HepG2 (cell line): ENCODE measurements around the gene HSPE1. TPM values are rescaled to one million over a fixed set of nuclear protein-coding genes. Genes with fewer than 3 reads are reported as not detected.

Experiments used
- EP300 ChIP-seq, 3 experiments: sonication (generic) in 1 of 3; formaldehyde crosslinking in 1 of 3; IDR thresholded peaks; 2 replicates each; pipeline versions ENCODE4 v1.5.1 to v1.6.1; 2011 to 2020; ENCODE audit warnings: low read depth in 2 of 3, low read length in 2 of 3, borderline replicate concordance in 1 of 3, improper control_type of control experiment in 1 of 3, mild to moderate bottlenecking in 1 of 3, missing genetic modification reagents in 1 of 3, moderate library complexity in 1 of 3
- ETV6 ChIP-seq: sonication (generic); formaldehyde crosslinking; conservative IDR thresholded peaks from 2 replicates; pipeline ENCODE4 v1.4.0; 2020; ENCODE audit warnings: missing genetic modification reagents
- GFI1 ChIP-seq: sonication (generic); formaldehyde crosslinking; IDR thresholded peaks from 2 replicates; pipeline ENCODE4 v1.5.0; 2020; ENCODE audit warnings: missing genetic modification reagents, mild to moderate bottlenecking, borderline replicate concordance
- HNF4A ChIP-seq: sonication (generic); formaldehyde crosslinking; IDR thresholded peaks from 2 replicates; pipeline ENCODE4 v1.4.0; 2020; ENCODE audit warnings: missing genetic modification reagents
- HNF4G ChIP-seq, 2 experiments: sonication (generic) in 1 of 2; formaldehyde crosslinking in 1 of 2; IDR thresholded peaks; 2 replicates each; pipeline versions ENCODE4 v1.4.0 to v1.6.1; 2011 to 2020; ENCODE audit warnings: borderline replicate concordance in 2 of 2, low read depth in 2 of 2, mild to moderate bottlenecking in 2 of 2, low read length in 1 of 2, missing genetic modification reagents in 1 of 2, moderate library complexity in 1 of 2
- MIXL1 ChIP-seq: IDR thresholded peaks from 2 replicates; pipeline ENCODE4 v1.6.1; 2016
- PITX1 ChIP-seq: sonication (generic); formaldehyde crosslinking; IDR thresholded peaks from 2 replicates; pipeline ENCODE4 v1.5.1; 2020; ENCODE audit warnings: mild to moderate bottlenecking, missing genetic modification reagents
- POLR2AphosphoS5 ChIP-seq: IDR thresholded peaks from 2 replicates; pipeline ENCODE4 v1.6.1; 2012; ENCODE audit warnings: low read depth, low read length
- RELA ChIP-seq: sonication (generic); formaldehyde crosslinking; IDR thresholded peaks from 2 replicates; pipeline ENCODE4 v1.4.0; 2020; ENCODE audit warnings: missing genetic modification reagents
- RFX5 ChIP-seq: IDR thresholded peaks from 2 replicates; pipeline ENCODE4 v1.6.1; 2011; ENCODE audit warnings: low read depth, low read length, improper control_type of control experiment
- TBL1XR1 ChIP-seq: fragments of 150-350 bp; IDR thresholded peaks from 2 replicates; pipeline ENCODE4 v1.6.1; 2014; ENCODE audit warnings: borderline replicate concordance, low read length; ENCODE audit not compliant: partially characterized antibody
- TOPORS ChIP-seq: sonication (generic); formaldehyde crosslinking; IDR thresholded peaks from 2 replicates; pipeline ENCODE4 v1.8.0; 2023; ENCODE audit warnings: mild to moderate bottlenecking, missing genetic modification reagents
- ZEB1 ChIP-seq: IDR thresholded peaks from 2 replicates; pipeline ENCODE4 v1.6.1; 2012; ENCODE audit warnings: mild to moderate bottlenecking, low read depth, inconsistent platforms; ENCODE audit not compliant: insufficient replicate concordance
- ZNF564 ChIP-seq: sonication (generic); formaldehyde crosslinking; IDR thresholded peaks from 2 replicates; pipeline ENCODE4 v1.8.1; 2023; ENCODE audit warnings: mild to moderate bottlenecking, missing genetic modification reagents
- ZNF75D ChIP-seq: sonication (generic); formaldehyde crosslinking; IDR thresholded peaks from 2 replicates; pipeline ENCODE4 v1.8.1; 2023; ENCODE audit warnings: missing genetic modification reagents, mild to moderate bottlenecking, borderline replicate concordance
- ZSCAN31 ChIP-seq: sonication (generic); formaldehyde crosslinking; IDR thresholded peaks from 2 replicates; pipeline ENCODE4 v1.5.0; 2020; ENCODE audit warnings: low read depth, mild to moderate bottlenecking, missing genetic modification reagents
- polyA plus RNA-seq, 8 experiments: library from polyadenylated mRNA; depleted of rRNA in 3 of 8; stranded (reverse) in 7 of 8; unstranded in 1 of 8; fragments of >200 nt; fragmentation: Illumina TruSeq in 4 of 8; extraction: Trizol in 4 of 8; gene quantifications; 2 replicates each; pipeline versions ENCODE4 v1.2.1 to v1.2.3, GENCODE V29; 2011 to 2016; ENCODE audit warnings: low read depth in 4 of 8, missing spikeins in 1 of 8, mixed read lengths in 1 of 8; ENCODE audit not compliant: insufficient read depth in 1 of 8
- total RNA-seq, 5 experiments: library from RNA; depleted of rRNA; stranded (reverse); fragments of >200 nt; fragmentation: Illumina TruSeq; extraction: Trizol; gene quantifications; 2 replicates each; pipeline ENCODE4 v1.2.3, GENCODE V29; 2016; ENCODE audit warnings: low read depth in 1 of 5
- TF ChIP-seq, protein P1 (sequence below): IDR thresholded peaks from 2 replicates; pipeline ENCODE4 v1.6.1; 2016; ENCODE audit warnings: mild to moderate bottlenecking, missing biosample characterization, missing genetic modification reagents
- TF ChIP-seq, protein P2 (sequence below): sonication (generic); formaldehyde crosslinking; IDR thresholded peaks from 2 replicates; pipeline ENCODE4; 2020; ENCODE audit warnings: missing genetic modification reagents, mild to moderate bottlenecking, borderline replicate concordance
- TF ChIP-seq, protein P3 (sequence below): sonication (generic); formaldehyde crosslinking; IDR thresholded peaks from 2 replicates; pipeline ENCODE4 v1.5.1; 2020; ENCODE audit warnings: mild to moderate bottlenecking, missing genetic modification reagents
- TF ChIP-seq, protein P4 (sequence below): sonication (generic); formaldehyde crosslinking; IDR thresholded peaks from 2 replicates; pipeline ENCODE4 v1.4.0; 2020; ENCODE audit warnings: missing genetic modification reagents

Gene HSPE1
- total and polyA plus RNA-seq, 2 of the 13 experiments (the other 11 are each of a cell fraction or from before 2014, with no cell fraction given), result 244 to 823 TPM

DNA sequence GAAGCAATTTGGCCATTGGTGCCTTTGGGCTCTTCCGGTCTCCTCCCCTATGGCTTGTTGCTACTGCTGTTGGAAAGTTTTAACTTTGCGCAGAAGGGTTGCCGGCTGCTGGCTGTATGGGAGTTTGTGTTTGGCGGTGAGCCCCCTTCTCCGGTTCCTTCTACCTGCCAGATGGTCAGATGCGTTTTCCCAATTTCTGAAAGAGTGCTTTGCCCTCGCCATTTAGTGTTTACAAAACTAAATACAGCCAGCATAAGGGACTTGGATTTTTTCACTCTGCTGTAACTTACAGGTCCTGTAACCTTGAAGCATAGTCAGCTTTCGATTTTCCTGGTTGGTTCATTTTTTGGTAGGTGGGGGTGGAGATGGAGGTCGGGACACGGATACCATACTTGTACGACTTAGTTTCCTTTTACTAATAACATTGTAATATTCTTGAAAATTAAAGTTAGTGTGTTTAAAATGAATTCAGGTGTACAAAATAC is 46.2 kb upstream of the HSPE1 start (continued):
- TF ChIP-seq RELA (no peak), TOPORS (CRISPR knock-in tag) (no peak), RFX5 (peak; percentile 57), TBL1XR1 (peak; percentile 54), POLR2AphosphoS5 (peak; percentile 47; the same call in 1 of the 2 replicates), HNF4A (0 out of 2 replicates have a peak, but pooled peaks have one; percentile 1), ZNF75D (CRISPR knock-in tag) (peak; percentile 17; the same call in 1 of the 2 replicates), GFI1 (CRISPR knock-in tag) (0 out of 2 replicates have a peak, but pooled peaks have one; percentile 64), HNF4G (IDR thresholded peaks at IDR 0.05; ENCODE audit: borderline replicate concordance, low read depth, low read length) (0 out of 2 replicates have a peak, but pooled peaks have one; percentile 20), HNF4G (CRISPR knock-in tag; IDR thresholded peaks at IDR 0.05; ENCODE audit: borderline replicate concordance, low read depth) (no peak), ZSCAN31 (CRISPR knock-in tag) (peak; percentile 79; the same call in 1 of the 2 replicates), ZEB1 (peak; percentile 23), PITX1 (peak; percentile 46; the same call in 1 of the 2 replicates), ETV6 (CRISPR knock-in tag) (no peak), ZNF564 (0 out of 2 replicates have a peak, but pooled peaks have one; percentile 58), EP300 (IDR thresholded peaks at IDR 0.05; ENCODE audit: low read depth in 2 of 2, low read length in 2 of 2) (peak in 1 of 2 experiments; percentile 67; a peak in 2 of 4 replicates), EP300 (CRISPR knock-in tag; IDR thresholded peaks at IDR 0.05; ENCODE audit: borderline replicate concordance) (no peak), MIXL1 (CRISPR knock-in tag) (peak; percentile 42; the same call in 1 of the 2 replicates)
- TF ChIP-seq, protein P1, sequence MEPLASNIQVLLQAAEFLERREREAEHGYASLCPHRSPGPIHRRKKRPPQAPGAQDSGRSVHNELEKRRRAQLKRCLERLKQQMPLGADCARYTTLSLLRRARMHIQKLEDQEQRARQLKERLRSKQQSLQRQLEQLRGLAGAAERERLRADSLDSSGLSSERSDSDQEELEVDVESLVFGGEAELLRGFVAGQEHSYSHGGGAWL, result no peak
- TF ChIP-seq, protein P2, sequence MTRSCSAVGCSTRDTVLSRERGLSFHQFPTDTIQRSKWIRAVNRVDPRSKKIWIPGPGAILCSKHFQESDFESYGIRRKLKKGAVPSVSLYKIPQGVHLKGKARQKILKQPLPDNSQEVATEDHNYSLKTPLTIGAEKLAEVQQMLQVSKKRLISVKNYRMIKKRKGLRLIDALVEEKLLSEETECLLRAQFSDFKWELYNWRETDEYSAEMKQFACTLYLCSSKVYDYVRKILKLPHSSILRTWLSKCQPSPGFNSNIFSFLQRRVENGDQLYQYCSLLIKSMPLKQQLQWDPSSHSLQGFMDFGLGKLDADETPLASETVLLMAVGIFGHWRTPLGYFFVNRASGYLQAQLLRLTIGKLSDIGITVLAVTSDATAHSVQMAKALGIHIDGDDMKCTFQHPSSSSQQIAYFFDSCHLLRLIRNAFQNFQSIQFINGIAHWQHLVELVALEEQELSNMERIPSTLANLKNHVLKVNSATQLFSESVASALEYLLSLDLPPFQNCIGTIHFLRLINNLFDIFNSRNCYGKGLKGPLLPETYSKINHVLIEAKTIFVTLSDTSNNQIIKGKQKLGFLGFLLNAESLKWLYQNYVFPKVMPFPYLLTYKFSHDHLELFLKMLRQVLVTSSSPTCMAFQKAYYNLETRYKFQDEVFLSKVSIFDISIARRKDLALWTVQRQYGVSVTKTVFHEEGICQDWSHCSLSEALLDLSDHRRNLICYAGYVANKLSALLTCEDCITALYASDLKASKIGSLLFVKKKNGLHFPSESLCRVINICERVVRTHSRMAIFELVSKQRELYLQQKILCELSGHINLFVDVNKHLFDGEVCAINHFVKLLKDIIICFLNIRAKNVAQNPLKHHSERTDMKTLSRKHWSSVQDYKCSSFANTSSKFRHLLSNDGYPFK (CRISPR knock-in tag), result no peak
- TF ChIP-seq, protein P3, sequence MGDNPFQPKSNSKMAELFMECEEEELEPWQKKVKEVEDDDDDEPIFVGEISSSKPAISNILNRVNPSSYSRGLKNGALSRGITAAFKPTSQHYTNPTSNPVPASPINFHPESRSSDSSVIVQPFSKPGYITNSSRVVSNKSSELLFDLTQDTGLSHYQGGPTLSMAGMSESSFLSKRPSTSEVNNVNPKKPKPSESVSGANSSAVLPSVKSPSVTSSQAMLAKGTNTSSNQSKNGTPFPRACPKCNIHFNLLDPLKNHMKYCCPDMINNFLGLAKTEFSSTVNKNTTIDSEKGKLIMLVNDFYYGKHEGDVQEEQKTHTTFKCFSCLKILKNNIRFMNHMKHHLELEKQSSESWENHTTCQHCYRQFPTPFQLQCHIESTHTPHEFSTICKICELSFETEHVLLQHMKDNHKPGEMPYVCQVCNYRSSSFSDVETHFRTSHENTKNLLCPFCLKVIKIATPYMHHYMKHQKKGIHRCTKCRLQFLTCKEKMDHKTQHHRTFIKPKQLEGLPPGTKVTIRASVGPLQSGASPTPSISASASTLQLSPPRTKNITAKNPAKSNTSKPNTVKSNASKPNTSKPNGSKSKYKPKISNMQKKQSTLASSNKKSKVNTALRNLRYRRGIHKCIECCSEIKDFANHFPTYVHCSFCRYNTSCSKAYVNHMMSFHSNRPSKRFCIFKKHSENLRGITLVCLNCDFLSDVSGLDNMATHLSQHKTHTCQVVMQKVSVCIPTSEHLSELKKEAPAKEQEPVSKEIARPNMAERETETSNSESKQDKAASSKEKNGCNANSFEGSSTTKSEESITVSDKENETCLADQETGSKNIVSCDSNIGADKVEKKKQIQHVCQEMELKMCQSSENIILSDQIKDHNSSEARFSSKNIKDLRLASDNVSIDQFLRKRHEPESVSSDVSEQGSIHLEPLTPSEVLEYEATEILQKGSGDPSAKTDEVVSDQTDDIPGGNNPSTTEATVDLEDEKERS (CRISPR knock-in tag), result peak; percentile 90; the same call in 1 of the 2 replicates
- TF ChIP-seq, protein P4, sequence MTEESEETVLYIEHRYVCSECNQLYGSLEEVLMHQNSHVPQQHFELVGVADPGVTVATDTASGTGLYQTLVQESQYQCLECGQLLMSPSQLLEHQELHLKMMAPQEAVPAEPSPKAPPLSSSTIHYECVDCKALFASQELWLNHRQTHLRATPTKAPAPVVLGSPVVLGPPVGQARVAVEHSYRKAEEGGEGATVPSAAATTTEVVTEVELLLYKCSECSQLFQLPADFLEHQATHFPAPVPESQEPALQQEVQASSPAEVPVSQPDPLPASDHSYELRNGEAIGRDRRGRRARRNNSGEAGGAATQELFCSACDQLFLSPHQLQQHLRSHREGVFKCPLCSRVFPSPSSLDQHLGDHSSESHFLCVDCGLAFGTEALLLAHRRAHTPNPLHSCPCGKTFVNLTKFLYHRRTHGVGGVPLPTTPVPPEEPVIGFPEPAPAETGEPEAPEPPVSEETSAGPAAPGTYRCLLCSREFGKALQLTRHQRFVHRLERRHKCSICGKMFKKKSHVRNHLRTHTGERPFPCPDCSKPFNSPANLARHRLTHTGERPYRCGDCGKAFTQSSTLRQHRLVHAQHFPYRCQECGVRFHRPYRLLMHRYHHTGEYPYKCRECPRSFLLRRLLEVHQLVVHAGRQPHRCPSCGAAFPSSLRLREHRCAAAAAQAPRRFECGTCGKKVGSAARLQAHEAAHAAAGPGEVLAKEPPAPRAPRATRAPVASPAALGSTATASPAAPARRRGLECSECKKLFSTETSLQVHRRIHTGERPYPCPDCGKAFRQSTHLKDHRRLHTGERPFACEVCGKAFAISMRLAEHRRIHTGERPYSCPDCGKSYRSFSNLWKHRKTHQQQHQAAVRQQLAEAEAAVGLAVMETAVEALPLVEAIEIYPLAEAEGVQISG (CRISPR knock-in tag), result no peak
